GM12878 (cell line): Measurements from ENCODE around the gene TNIP3. TPM values are rescaled to one million over a fixed set of nuclear protein-coding genes. Genes with fewer than 3 reads are reported as not detected.

Source experiments
- ATAC-seq: fragments of 200-7000 bp; cut with Tn5 transposase; 3 replicates; pipeline ENCODE4 v1.9.1; 2020; ENCODE audit warnings: mild to moderate bottlenecking, moderate library complexity
- BruUV-seq: library from RNA; stranded (reverse); fragments of 400-500 nt; replicated peaks from 2 replicates; lab custom pipeline; 2021; lab: Mats Ljungman, UMichigan
- CTCF ChIA-PET: fragments of 300-600 bp; sonication (Branson Sonifier 250); formaldehyde crosslinking; extraction: SDS; loops from one replicate; lab custom pipeline; 2021; ENCODE audit warnings: inconsistent platforms; lab: Yijun Ruan, JAX
- POLR2A ChIA-PET: fragments of 350-600 bp; formaldehyde crosslinking; extraction: SDS; loops from one replicate; lab custom pipeline; 2021; ENCODE audit warnings: inconsistent platforms; lab: Charles Lee
- RAD21 ChIA-PET: fragments of 300-600 bp; sonication (Branson Sonifier 250); formaldehyde crosslinking; loops from one replicate; lab custom pipeline; 2023; ENCODE audit warnings: antibody characterized with exemption; ENCODE audit not compliant: unreplicated experiment; lab: Charles Lee
- SMC1A ChIA-PET: fragments of 300-600 bp; sonication (Branson Sonifier 250); formaldehyde crosslinking; loops from one replicate; lab custom pipeline; 2023; ENCODE audit not compliant: unreplicated experiment, uncharacterized antibody; lab: Charles Lee
- DNase-seq: peaks from one replicate; pipeline ENCODE4 v3.0.0-alpha.2; 2011; ENCODE audit warnings: low read depth, low spot score
- FAIRE-seq: peaks from 3 replicates; lab custom pipeline; 2011; peaks lifted over from hg19 to GRCh38; lab: Jason Lieb, UNC
- H2AFZ ChIP-seq: 2 replicates; pipeline ENCODE4 v1.6.0; 2011; ENCODE audit warnings: low read depth, low read length, control low read depth; ENCODE audit not compliant: control insufficient read depth
- H3K27ac ChIP-seq: 2 replicates; pipeline ENCODE4 v1.5.1; 2011; ENCODE audit warnings: control low read depth; ENCODE audit not compliant: control insufficient read depth, insufficient read depth
- H3K27me3 ChIP-seq, 2 experiments: replicated peaks in 1 of 2; 2 replicates each; pipeline versions ENCODE4 v1.6.0 to v1.6.1; 2011; ENCODE audit warnings: low read length in 1 of 2; ENCODE audit not compliant: control insufficient read depth in 2 of 2, insufficient read depth in 2 of 2
- H3K36me3 ChIP-seq, 2 experiments: 2 replicates each; pipeline ENCODE4 v1.5.1; 2011; ENCODE audit warnings: low read length in 1 of 2; ENCODE audit not compliant: control insufficient read depth in 2 of 2, insufficient read depth in 2 of 2
- H3K4me1 ChIP-seq: 2 replicates; pipeline ENCODE4 v1.6.1; 2011; ENCODE audit warnings: mild to moderate bottlenecking, low read length, moderate library complexity, mixed read lengths; ENCODE audit not compliant: control insufficient read depth, insufficient read depth
- H3K4me2 ChIP-seq: 2 replicates; pipeline ENCODE4 v1.6.0; 2011; ENCODE audit warnings: control low read depth; ENCODE audit not compliant: control insufficient read depth, insufficient read depth
- H3K4me3 ChIP-seq: fragments of 200-600 bp; sonication (generic); 2 replicates; pipeline ENCODE4 v1.5.1; 2016
- H3K79me2 ChIP-seq: 2 replicates; pipeline ENCODE4 v1.6.0; 2011; ENCODE audit warnings: low read length; ENCODE audit not compliant: control insufficient read depth, insufficient read depth
- H3K9ac ChIP-seq: 2 replicates; pipeline ENCODE4 v1.8.0; 2011; ENCODE audit warnings: low read length, control low read depth, mixed read lengths; ENCODE audit not compliant: control insufficient read depth, insufficient read depth
- H3K9me3 ChIP-seq: replicated peaks from 3 replicates; pipeline ENCODE4 v1.5.1; 2011; ENCODE audit warnings: mild to moderate bottlenecking, low read length; ENCODE audit not compliant: control insufficient read depth, insufficient read depth
- H4K20me1 ChIP-seq: 2 replicates; pipeline ENCODE4 v1.6.0; 2011; ENCODE audit not compliant: control insufficient read depth, insufficient read depth
- BHLHE40 ChIP-seq, 2 experiments: fragments of 450-650 bp in 1 of 2; IDR thresholded peaks; 2 replicates each; pipeline ENCODE4 v1.6.1; 2011 to 2017; ENCODE audit warnings: low read depth in 2 of 2, borderline replicate concordance in 1 of 2, improper control_type of control experiment in 1 of 2, low read length in 1 of 2, mild to moderate bottlenecking in 1 of 2
- POU2F2 ChIP-seq: IDR thresholded peaks from 3 replicates; pipeline ENCODE4 v1.6.1; 2011; ENCODE audit warnings: low read depth, mild to moderate bottlenecking, low read length, borderline replicate concordance
- ZBTB40 ChIP-seq: fragments of 450-650 bp; IDR thresholded peaks from 2 replicates; pipeline ENCODE4 v1.6.1; 2016; ENCODE audit warnings: mild to moderate bottlenecking, moderate library complexity, borderline replicate concordance
- WGBS: methylation state at CpG from one replicate; pipeline ENCODE4 v1.1.6; 2016; ENCODE audit warnings: low lambda C conversion rate; ENCODE audit not compliant: insufficient replicate concordance, insufficient coverage; ENCODE audit errors: missing lambda C conversion rate; 5-methylcytosine and 5-hydroxymethylcytosine counted together
- in situ Hi-C: fragments of 300-500 bp; cut with MboI; formaldehyde crosslinking; loops from 9 replicates; pipeline ENCODE4 v1.14.3; 2018; ENCODE audit warnings: mixed read lengths
- intact Hi-C: fragments of 100-400 bp; cut with micrococcal nuclease; formaldehyde crosslinking; loops from one replicate; pipeline ENCODE4 v1.14.2; 2022; ENCODE audit not compliant: unreplicated experiment
- polyA plus RNA-seq, 11 experiments: library from polyadenylated mRNA; depleted of rRNA in 4 of 11; unstranded in 6 of 11; stranded (reverse) in 5 of 11; fragments of >200 nt; fragmentation: Nextera tagmentation in 4 of 11; fragmentation: Illumina TruSeq in 1 of 11; extraction: Ambion mirVana in 4 of 11; extraction: Trizol in 1 of 11; gene quantifications; 1 replicate in 1 of 11; 2 replicates in 10 of 11; pipeline versions ENCODE4 v1.2.1 to v1.2.3, GENCODE V29; 2011 to 2016; ENCODE audit warnings: inconsistent platforms in 2 of 11, missing spikeins in 2 of 11, low read depth in 1 of 11
- total RNA-seq, 4 experiments: library from RNA; depleted of rRNA in 3 of 4; stranded (reverse); fragments of >200 nt in 3 of 4; fragmentation: Illumina TruSeq in 1 of 4; extraction: Trizol in 1 of 4; gene quantifications; 2 replicates each; pipeline versions ENCODE4 v1.2.1 to v1.2.3, GENCODE V29; 2013 to 2021

TNIP3 gene
- total and polyA plus RNA-seq, 10 of the 15 experiments (the other 5 are each of a cell fraction or from before 2014, with no cell fraction given) = 0.21 to 1.4 (median 0.67) TPM

GRCh38 chr4:121112530-121112929, 51.6 kb downstream of the TNIP3 start (continued):
- TF ChIP-seq BHLHE40 (IDR thresholded peaks at IDR 0.05; ENCODE audit: borderline replicate concordance in 1 of 2, low read depth in 2 of 2, low read length in 1 of 2) = no peak
- TF ChIP-seq, all 136 proteins: peak for 2

- SMC1A ChIA-PET = no interaction called here
- TF ChIP-seq ZBTB40 (no peak), POU2F2 (no peak)
- TF ChIP-seq, all 136 proteins: peak for 0
- no TSS peak for BruUV-seq
- ChIA-PET CTCF (interaction anchor here (0.8 to 1.5 kb wide), 2 partner anchors 29 to 93 kb away, joined by 3 to 4 read pairs; no protein-coding TSS in a partner anchor), RAD21 (no interaction called here), POLR2A (no interaction called here)
- H4K20me1 ChIP-seq = no peaks in the 10 kb centered on the region
- no peaks in the 10 kb centered on the region for H3K36me3 ChIP-seq
- H3K27ac ChIP-seq = no peak overlapping the region
- H3K9me3 ChIP-seq = no peaks in the 10 kb centered on the region
- H2AFZ ChIP-seq = no peak overlapping the region
- no peaks in the 10 kb centered on the region for H3K4me1 ChIP-seq
- H3K9ac ChIP-seq = no peak overlapping the region
- intact Hi-C loops (no loop called here), in situ Hi-C loops (no loop called here)
- no peak overlapping the region for H3K4me3 ChIP-seq
- no peaks in the 10 kb centered on the region for H3K79me2 ChIP-seq
- 36% methylated on average over 2 of the region's 2 CpGs for WGBS
- no peak for FAIRE-seq
- no peak for DNase-seq
- no peaks in the 10 kb centered on the region; a peak in 1 of 4 replicates for H3K27me3 ChIP-seq
- ATAC-seq = no peak
- no peak overlapping the region for H3K4me2 ChIP-seq
Measured at GRCh38 chr4:121108557-121108956, 55.6 kb downstream of the TNIP3 start.
